Epithelial cell of esophagus (primary cell): ENCODE measurements around the gene PAX7.

Source experiments
- DNase-seq: peaks from one replicate; pipeline ENCODE4 v3.0.0; 2010; ENCODE audit warnings: low read depth
- H3K4me3 ChIP-seq: 2 replicates; pipeline ENCODE4 v1.5.1; 2011; ENCODE audit warnings: mild to moderate bottlenecking, low read length, control low read depth
- CTCF ChIP-seq: IDR thresholded peaks from 2 replicates; pipeline ENCODE4 v1.5.1; 2011; ENCODE audit warnings: low read depth, mild to moderate bottlenecking, low read length, control low read depth, inconsistent platforms; ENCODE audit not compliant: insufficient read depth; ENCODE audit errors: missing control alignments

PAX7 gene

GRCh38 chr1:18619467-18619835, 11.2 kb upstream of the PAX7 start:
- no peak for TF ChIP-seq CTCF
- no peak overlapping the region for H3K4me3 ChIP-seq
- DNase-seq: no peak

- H3K4me3 ChIP-seq: no peak overlapping the region
- TF ChIP-seq CTCF: no peak
- DNase-seq: no peak
Observed at GRCh38 chr1:18628511-18628910, 2.1 kb upstream of the PAX7 start.

- no peak overlapping the region for H3K4me3 ChIP-seq
- TF ChIP-seq CTCF: no peak
- DNase-seq: no peak
Observed at GRCh38 chr1:18629659-18630510, 761 bp upstream of the PAX7 start.

GRCh38 chr1:18631496-18632217, 1.0 kb downstream of the PAX7 start:
- no peak for DNase-seq
- TF ChIP-seq CTCF: no peak
- H3K4me3 ChIP-seq: no peak overlapping the region

GRCh38 chr1:18632218-18632588, 1.6 kb downstream of the PAX7 start:
- no peak for TF ChIP-seq CTCF
- no peak overlapping the region for H3K4me3 ChIP-seq

GRCh38 chr1:18632783-18633421, 2.3 kb downstream of the PAX7 start:
- TF ChIP-seq CTCF: no peak
- no peak overlapping the region for H3K4me3 ChIP-seq
- DNase-seq: no peak

More at GRCh38 chr1:18632218-18632588, 1.6 kb downstream of the PAX7 start:
- DNase-seq: no peak
